HS-5 (cell line): ENCODE data around the gene B3GAT1.

Experiments
- DNase-seq: peaks from one replicate; pipeline ENCODE4 v3.0.0-alpha.2; 2012; ENCODE audit warnings: low read depth

Gene B3GAT1

DNA sequence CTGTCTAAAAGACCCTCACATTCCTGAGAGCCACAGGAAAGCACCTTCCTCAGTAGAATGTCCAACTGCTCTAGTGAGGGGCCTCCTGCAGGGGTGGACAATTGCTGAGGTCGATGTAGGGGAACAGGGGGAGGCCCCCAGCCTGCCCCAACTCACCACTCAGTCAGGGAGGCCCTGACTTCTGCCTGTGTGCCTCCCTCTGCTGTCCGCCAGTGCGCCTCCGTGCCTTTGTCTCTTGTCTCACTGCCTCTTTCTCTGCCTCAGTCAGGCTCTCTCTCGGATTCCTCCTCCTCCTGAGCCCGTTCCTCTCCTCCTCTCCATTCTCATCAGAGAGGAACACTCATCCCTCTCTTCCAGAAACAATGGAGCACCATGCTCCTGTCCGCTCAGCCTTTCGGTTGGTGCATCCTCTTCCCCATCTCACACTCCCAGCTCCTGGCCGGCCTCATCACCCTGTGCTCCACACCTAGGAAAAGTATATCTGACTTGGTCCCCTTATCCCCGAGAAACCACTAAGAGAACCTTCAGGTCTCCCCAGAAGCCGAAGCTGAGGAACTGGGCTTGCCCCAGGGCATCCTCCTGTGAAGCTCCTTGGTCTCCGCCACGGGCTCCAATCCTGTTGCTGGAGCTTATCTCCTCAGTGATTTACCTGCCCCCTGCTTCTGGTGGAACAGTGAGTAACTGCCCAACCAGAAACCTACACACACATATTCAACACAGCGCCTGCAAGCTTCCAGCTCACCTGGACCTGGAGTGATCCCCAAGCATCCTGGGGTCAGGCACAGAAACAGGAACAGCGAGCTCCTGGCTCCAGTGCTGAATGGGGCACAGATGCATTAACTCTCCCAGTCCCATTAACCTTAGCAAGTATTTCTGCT is 2.3 kb downstream of the B3GAT1 start:
- DNase-seq, result no peak

DNA sequence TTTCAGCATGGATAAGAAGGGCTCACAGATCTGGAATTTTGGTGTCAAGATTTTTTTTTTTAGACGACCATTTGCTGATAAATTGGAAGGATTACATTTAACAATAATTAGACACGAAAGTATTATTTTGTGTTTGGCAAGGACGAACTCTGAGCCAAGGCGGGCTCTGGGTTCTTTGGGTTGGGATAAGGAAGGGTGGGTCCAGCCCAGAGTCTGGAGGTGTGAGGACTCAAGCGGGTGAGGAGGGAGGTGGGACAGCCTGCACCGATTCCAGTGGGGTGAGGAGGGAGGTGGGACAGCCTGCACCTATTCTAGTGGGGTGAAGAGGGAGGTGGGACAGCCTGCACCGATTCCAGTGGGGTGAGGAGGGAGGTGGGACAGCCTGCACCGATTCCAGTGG is 4.1 kb downstream of the B3GAT1 start:
- DNase-seq, result no peak

DNA sequence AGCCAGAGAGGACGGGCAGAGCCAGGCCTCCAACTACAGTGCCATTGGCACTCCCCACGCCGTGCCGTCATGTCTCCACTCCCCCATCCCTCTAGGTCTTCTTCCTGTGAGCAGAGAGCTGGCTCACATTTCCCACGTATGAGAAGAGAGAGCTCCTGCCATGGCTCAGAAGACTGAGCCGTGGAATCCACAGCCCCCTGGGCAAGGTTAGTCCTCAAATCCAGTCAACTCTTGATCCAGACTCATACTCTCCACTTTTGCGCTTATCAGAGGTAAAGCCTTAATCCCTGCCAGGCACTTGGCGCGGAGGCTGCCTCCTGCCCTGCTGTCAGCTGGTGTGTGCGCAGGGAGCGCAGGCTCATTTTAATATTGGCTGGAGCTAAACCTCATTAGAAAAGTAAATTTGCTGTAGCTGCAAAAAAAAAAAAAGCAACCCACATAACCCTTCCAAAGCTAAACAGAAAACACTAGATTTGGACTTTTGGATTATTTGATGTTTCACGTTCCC is 4.7 kb downstream of the B3GAT1 start:
- DNase-seq, result no peak

DNA sequence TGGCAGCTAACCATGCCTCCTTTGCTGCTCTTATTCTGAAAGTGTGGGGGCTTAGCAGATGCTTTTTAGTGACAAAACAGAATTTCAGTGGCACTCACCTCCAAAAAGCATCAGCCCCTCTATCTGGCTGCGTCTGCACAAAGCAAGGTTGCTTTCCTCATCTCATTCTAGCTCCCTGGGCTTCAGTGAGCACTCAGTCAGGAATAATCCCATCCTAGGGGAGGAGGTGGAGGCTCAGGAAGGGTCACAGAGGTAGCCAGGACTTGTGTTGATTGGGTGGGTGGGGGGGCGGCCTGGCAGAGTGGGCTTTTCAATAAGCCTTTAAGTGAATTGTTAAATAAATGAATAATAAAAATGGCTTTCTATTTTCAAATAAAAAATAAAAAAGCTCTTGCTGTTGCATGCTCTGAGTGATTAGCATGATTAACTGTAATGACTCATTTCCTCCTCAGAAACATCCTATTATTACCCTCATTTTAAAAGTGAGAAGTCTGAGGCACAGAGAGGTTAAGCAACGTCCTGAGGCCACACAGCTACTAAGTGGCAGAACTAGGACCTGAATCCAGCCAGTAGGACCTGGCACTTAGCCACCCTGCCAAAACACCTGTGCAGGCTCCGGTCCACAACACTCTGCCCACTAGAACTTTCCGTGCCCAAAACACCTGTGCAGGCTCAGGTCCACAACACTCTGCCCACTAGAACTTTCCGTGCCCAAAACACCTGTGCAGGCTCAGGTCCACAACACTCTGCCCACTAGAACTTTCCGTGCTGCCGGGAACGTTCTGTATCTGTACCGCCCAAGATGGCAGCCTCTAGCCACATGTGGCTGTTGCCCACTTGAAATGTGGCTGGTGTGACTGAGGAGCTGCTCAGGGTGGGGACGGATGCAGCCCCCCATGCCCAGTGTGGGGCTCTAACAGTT is 5.5 kb downstream of the B3GAT1 start:
- DNase-seq, result no peak

DNA sequence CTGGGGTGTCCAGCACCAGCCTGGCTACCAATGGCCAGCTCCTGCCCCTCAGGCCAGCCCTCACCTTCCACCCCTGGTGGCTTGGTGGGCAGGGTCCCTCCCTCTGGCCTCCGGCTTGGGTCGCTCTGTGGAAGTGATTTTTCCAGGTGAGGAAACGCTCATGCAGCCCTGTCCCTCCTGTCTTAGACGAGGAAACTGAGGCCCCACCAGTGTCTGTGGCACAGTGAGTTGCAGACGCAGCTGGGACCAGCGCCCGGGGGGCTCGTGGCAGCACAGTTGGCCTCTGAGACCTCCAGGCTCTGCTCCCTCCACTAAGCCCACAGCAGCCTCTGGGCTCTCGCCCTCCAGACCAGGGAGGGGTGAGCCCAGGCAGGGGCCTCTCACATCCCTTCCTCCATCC is 6.2 kb downstream of the B3GAT1 start:
- DNase-seq, result no peak

DNA sequence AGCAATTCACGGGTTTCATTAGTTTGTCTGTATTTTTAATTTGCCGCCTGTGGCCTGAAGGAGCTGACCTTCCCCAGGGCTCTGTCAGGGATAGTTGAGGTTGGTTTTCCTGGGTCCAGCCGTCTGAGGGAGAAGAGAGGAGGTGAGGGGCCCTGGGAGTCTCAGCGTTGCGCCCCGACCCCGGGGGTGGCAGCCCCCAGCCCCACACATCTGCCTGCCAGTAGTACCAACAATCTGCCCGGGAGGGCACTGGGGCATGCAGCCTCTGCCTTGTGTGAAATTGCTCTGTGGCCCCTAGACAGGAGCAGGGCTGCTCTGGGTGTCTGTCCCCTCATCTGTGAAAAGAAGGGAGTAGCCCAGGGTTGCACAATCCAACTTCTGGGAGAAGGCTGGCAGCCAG is 6.6 kb downstream of the B3GAT1 start:
- no peak for DNase-seq

DNA sequence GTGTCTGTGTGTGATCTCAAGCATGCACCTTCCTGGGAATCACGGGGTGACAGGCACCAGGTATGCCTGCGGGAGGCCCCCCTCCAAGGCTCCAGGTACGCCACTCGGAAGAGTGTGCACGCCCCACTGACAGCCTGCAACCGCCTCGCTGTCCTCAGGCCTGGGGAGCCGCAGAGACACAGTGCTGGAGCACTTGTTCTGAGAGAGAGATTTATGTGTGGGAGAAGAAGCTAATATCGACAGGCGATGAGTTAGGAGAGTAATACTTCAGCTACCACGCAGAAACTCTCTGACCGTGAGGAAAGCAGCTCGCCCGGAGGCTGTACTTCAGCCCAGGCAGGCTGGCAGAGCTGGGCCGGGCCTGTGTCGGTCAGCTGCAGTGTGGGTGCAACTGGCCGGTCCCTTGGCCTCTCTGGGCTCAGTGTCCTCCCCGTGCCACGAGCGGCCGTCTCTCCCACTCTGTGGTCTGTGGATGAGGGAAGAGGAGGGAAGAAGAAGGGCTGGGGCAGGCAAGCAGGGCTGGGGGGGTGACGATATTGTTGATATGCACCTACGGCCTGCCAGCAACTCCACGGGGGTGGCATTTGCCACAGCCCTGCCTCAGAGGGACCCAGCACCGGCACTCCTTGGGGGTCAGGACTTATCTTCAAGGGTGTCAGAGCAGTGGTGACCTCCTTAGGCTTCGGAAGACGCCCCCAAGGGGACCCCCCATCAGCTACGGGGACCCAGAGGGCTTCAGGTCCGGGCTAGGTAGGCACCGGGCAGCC is 7.3 kb downstream of the B3GAT1 start:
- DNase-seq, result no peak

DNA sequence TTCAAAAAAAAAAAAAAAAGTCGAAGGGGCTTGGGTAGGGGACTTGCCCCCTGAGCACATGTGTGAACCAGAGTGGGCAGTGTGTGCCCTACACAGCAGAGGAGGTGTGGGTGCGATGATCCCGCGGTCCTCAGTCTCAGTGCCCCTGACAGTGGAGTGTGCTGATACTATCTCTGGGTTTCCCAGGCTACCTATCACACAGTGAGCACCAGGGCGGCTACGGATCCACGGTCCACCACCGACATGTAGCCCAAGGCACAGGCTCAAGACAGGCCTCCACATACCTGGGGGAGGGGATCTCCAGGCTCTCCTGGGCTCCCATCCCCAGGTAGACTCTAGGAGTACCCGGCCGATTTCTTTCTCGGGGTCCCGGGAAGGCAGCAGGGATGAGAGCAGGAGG is 9.1 kb downstream of the B3GAT1 start:
- DNase-seq, result no peak

DNA sequence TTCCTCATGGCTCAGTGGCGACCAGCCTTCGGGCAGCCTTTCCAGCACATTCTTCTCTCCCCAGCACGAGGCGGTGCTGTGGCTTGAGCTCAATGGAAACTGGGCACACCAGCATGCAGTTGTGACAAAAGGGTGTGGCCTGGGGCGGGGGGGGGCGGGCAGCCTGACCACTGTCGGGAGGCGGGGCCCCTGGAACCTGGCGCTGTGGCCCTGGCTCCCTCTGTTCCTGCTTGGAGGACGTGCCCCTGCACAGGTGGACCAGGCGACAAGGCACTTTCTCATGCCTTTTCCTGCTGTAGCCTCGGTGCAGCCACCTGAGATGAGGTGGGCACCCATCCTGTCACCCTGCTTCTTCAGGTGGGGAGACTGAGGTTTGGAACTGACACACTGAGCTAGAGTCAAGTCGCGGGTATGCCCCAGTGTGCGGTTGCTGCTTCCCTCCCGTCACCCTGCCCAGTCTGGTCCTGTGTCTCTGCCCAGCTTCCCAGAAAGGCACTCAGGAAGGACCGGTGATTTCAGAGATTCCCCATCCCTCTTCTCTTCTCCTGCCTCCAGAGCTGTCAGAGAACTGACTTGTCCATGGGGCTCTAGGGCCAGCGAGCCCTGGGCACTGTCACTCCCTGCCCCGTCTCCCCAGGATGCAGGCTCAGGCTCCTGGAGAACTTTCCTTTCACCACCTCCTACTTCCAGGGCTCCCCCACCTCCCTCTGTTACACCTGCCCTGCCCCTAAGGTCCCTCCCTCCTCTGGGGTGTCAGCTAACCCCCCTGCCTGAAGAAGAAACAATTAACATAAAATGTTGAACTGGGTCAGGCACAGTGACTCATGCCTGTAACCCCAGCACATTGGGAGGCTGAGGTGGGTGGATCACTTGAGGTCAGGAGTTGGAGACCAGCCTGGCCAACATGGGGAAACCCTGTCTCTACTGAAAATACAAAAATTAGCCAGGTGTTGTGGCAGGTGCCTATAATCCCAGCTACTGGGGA is 9.9 kb downstream of the B3GAT1 start:
- no peak for DNase-seq

DNA sequence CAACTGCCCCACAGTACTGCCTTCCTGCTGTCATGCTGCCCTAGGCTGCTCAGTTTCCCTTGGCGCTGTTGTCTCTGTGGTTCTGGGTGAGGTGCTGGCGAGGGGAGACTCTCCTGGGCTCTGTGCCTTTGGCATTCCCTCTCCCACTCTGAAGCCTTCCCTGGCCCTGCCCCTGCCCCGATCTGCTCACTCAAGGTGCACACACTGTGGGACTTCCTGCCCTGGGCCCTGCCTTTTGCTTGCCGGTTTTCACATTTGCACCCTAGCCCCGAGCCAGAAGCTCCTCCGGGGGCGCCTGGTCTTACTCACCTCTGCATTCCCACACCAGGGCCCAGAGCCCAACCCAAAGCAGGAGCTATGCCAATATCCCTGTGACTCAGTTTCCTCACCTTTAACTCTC is 12.0 kb downstream of the B3GAT1 start:
- no peak for DNase-seq

DNA sequence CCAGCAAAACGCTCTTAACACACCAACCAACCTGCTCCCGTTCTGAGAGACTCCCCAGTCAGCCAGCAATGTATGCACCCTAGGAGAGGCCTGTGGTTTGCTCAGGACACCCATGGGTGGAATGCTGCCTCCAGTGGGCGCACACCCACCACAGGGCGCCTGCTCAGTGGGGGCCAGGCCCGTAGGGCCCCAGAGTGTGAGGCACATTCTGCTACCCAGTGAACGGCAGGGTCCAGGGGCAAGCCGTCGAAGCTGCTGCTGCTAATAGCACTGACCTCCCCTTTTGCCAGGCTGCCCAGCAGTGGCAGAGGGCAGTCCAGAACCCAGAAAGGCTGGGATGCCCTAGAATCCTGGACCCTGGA is 12.8 kb downstream of the B3GAT1 start:
- DNase-seq, result no peak

DNA sequence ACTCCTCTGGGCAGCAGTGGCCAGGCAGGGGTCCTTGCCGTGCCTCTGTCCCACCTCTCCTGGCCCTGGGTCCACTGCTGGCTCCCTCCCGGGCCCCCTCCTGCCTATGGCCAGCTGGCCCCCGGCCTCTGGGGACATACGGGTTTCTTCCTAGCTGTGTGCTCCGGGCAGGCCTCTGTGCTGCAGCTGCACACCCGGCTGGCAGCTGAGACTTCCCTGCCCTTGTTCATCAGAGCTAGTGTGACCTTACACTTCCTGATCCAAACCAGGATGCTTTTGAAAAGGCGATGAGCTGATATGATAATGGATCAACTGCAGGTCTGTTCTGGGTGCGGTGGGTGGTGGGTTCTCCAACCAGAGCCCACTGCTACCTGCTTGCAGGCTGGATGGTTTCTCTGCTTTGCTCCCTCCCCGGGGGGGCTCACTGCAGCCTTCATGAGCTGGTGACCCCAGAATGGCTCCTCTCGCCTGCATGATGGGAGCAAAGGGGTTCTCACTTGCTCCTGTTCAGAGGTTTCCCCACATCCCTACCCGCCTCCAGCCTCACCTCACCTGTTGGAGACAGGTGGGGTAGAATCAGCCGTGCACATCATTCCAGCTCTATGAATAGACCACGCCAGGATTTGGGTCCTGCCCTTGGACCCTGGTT is 13.3 kb downstream of the B3GAT1 start:
- DNase-seq, result no peak

DNA sequence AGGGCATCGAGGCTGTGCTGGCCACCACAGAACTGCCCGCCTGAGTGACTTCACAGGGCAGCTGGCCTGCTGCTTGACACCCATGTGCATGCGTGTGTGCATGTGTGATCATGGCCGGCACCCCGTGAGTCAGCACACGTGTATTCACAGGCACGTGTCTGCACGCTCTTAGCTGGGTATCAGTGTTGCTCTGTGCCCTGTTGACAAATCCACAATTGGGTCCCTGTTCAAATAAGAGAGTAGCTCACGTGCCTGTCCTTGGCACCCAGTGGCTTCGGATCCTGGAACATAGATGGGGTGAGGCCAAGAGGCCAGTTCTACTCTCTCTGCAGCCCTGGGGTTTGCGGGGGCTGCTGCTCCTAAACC is 14.0 kb downstream of the B3GAT1 start:
- DNase-seq, result no peak

DNA sequence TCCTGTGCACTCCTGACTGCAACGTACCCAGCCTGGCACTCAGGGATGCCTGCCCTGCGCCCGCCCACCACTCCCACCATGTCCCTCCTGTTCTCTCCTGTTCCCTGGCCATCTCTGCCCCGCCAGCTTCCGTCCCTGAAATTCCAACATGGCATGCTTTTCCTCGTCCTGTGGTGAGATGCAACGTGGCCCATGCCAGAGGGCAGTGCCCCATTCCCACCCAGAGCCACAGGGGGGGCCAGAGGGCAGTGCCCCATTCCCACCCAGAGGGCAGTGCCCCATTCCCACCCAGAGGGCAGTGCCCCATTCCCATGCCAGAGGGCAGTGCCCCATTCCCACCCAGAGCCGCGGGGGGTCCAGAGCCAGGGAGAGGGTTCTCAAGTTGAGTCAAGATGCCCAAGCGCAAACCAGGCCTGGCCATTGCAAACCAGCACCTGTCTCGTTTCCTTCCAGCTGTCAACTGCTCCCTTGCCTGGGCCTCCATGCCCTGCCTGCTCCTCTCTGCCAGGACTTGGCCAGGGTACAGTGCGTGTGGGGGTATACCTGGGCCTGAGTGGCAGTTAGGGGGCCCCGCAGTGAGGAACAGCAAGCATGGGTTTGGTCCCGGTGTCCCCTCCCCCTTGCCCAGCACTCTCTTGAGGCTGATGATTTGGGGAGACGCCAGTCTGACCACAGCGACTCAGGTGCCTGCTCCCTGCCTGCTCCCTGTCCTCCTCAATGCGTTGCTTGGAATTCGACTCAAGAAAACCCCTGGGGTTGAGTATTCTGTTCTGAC is 14.6 kb downstream of the B3GAT1 start:
- DNase-seq, result no peak

DNA sequence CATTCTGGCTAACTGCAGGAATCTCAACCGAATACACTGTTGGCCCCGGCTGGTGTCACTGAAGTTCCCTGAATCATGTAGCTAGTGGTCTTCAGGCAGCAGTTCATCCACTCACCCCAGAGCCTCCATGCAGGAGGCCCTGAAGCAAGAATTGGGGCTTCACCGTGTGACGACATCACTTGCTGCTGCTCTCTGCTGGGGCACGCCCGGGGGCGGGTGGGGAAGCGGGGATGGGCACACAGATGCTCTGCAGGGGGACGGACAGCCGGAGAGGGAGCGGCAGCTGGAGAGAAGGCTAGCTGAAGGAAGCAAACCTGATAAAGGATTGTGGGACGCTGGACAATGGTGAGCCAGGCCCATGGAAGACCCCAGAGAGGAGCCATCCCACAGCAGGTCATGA is 17.0 kb downstream of the B3GAT1 start:
- DNase-seq, result no peak

DNA sequence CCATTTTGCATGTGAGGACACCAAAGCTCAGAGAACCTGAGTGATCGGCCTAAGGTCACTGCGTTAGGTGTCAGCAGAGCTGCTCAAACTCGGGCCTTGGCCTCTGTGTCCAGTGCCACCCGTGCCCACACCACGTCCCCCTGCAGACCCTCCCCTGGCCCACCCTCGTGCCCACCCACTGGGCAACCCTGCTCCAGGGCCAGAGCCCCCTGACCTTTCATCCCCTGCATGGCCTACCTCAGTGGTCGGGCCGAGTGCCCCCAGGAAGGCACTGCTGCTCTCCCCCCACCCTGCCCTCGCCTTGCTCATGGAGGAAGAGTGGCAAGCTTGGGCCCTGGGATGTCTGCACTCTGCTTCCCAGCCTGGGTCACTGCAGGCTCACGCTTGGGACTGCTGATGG is 17.7 kb downstream of the B3GAT1 start:
- DNase-seq, result no peak

DNA sequence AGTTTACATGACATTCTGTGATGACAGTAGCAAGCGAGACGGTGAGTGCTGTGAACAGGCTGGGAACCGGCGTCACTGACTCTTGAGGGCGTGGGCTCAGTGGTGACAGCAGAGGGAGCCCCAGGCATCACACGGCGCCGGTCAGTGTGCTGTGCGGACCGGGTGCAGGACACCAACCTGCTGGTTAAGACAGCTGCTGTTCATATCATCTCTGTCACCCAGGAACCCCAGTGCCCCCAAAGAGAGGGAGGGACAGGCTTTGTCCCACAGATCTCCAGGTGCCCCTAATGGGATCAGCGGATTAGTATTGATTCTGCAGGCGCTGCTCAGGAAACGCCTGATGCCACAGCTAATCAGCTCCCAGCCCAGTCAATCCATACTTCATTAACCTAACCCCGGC is 18.4 kb downstream of the B3GAT1 start:
- no peak for DNase-seq

DNA sequence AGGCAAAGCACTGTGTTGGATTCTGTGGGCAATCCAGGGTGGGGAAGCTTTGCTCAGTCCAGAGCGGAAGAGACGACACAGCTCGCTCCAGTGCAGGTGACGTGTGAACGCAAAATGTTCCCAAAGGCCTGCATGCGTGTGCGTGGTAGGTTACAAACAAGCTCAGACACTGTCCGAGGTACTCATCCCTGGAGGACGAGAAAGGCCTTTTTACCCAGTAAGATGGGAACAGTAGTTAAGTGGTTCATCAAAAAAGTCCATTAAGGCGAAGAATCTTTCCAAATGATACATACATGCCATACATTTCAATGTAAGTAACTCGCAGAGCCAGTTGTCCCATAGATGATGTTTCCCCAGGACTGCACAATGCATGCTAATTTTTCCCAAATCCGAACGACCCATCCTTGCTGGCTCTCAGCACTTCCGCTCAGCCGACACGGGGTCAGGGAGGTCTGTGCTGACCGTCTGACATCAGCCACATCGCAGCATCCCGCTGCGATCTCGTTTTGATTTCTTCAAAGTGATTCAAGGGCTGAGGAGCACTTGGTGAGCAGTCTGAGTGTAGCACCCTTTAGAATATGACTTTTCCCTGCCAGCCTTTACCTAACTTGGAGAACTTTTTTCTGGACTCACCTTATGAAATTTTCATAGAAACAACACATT is 19.0 kb downstream of the B3GAT1 start:
- no peak for DNase-seq

DNA sequence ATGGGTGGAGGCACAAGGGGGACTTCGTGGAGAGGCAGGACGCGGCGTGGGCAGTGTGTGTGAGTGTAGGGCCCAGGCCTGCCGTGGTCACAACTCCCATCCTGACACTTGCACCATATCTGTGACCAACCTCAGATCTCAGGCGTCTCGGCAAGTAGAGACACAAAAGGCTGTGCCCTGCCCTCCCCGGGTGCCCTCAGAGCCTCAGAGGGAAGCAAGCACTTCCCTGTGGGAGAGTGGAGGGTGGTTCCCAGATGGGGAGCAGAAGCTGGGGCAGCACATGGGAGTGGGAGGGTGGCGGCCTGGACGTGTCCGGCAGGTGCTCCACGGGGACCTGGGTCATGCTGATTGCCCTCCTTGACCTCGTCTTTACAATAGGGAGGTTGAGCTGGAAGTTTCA is 20.4 kb downstream of the B3GAT1 start:
- no peak for DNase-seq
